HEK293T (cell line): ENCODE measurements around the gene KLHDC10.
"Not testable (repeated sequence)": the region's sequence is repeated elsewhere in the genome, so short reads cannot be mapped to it uniquely, and the experiment has no call there.

Experiments
- CTCF ChIA-PET: fragments of 350-600 bp; formaldehyde crosslinking; extraction: SDS; loops from one replicate; lab custom pipeline; 2021; ENCODE audit warnings: antibody characterized with exemption, inconsistent platforms; lab: Yijun Ruan, JAX
- POLR2A ChIA-PET: fragments of 350-600 bp; formaldehyde crosslinking; extraction: SDS; loops from one replicate; lab custom pipeline; 2020; ENCODE audit warnings: antibody characterized with exemption, inconsistent platforms; lab: Yijun Ruan, JAX
- DNase-seq: peaks from one replicate; pipeline ENCODE4 v3.0.0; 2012; ENCODE audit warnings: mixed read lengths; ENCODE audit errors: extremely low spot score
- ARNT ChIP-seq: fragments of 450-650 bp; IDR thresholded peaks from 2 replicates; pipeline ENCODE4 v1.6.1; 2017; ENCODE audit warnings: mild to moderate bottlenecking
- BHLHE40 ChIP-seq: fragments of 450-650 bp; IDR thresholded peaks from 2 replicates; pipeline ENCODE4 v1.6.1; 2016; ENCODE audit warnings: mild to moderate bottlenecking, moderate library complexity, borderline replicate concordance
- CTBP1 ChIP-seq: fragments of 450-650 bp; IDR thresholded peaks from 2 replicates; pipeline ENCODE4 v1.6.1; 2016; ENCODE audit warnings: borderline replicate concordance
- ELF4 ChIP-seq: fragments of 450-650 bp; IDR thresholded peaks from 2 replicates; pipeline ENCODE4 v1.6.1; 2017; ENCODE audit warnings: antibody characterized with exemption
- FOXA1 ChIP-seq: fragments of 450-650 bp; IDR thresholded peaks from 2 replicates; pipeline ENCODE4 v1.6.1; 2016; ENCODE audit warnings: mild to moderate bottlenecking
- FOXK2 ChIP-seq: fragments of 450-650 bp; IDR thresholded peaks from 2 replicates; pipeline ENCODE4 v1.6.1; 2016; ENCODE audit warnings: mild to moderate bottlenecking
- FOXM1 ChIP-seq: fragments of 450-650 bp; IDR thresholded peaks from 2 replicates; pipeline ENCODE4 v1.6.1; 2017; ENCODE audit warnings: mild to moderate bottlenecking, borderline replicate concordance
- HDGF ChIP-seq: fragments of 450-650 bp; IDR thresholded peaks from 2 replicates; pipeline ENCODE4 v1.6.1; 2017; ENCODE audit warnings: antibody characterized with exemption, borderline replicate concordance
- L3MBTL2 ChIP-seq: fragments of 450-650 bp; conservative IDR thresholded peaks from 2 replicates; pipeline ENCODE4 v1.6.1; 2016; ENCODE audit warnings: mild to moderate bottlenecking
- LEF1 ChIP-seq: fragments of 450-650 bp; IDR thresholded peaks from 2 replicates; pipeline ENCODE4 v1.6.1; 2017; ENCODE audit warnings: mild to moderate bottlenecking, borderline replicate concordance
- NFRKB ChIP-seq: fragments of 450-650 bp; IDR thresholded peaks from 2 replicates; pipeline ENCODE4 v1.6.1; 2016; ENCODE audit warnings: mild to moderate bottlenecking, moderate library complexity
- SP1 ChIP-seq: fragments of 450-650 bp; IDR thresholded peaks from 2 replicates; pipeline ENCODE4 v1.6.1; 2017
- SUZ12 ChIP-seq: fragments of 450-650 bp; IDR thresholded peaks from 2 replicates; pipeline ENCODE4 v1.6.1; 2016; ENCODE audit warnings: mild to moderate bottlenecking
- TARDBP ChIP-seq: fragments of 450-650 bp; IDR thresholded peaks from 2 replicates; pipeline ENCODE4 v1.6.1; 2016
- ZNF384 ChIP-seq: fragments of 450-650 bp; IDR thresholded peaks from 2 replicates; pipeline ENCODE4 v1.6.1; 2016
- TF ChIP-seq, protein P1 (sequence below): fragments of 450-650 bp; IDR thresholded peaks from 2 replicates; pipeline ENCODE4 v1.6.1; 2016

Gene KLHDC10

DNA sequence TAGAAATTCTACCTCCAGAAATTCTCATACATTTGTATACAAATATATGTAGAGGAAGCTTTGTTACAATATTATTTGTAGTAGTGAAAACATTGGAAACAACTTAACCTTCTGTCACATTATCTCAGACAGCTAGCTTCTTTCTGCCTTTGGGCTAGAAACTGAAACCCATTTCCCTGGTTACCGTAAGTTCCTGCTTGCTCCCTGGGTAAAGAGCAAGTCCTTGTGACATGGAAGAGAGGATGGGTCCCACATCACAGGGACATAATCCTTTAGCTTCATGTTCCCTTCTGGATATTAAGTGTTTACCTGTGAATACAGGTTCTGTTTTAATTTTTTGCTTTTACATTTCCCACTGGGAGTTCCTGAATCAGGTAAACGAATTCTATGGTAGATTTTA, 41.8 kb downstream of the KLHDC10 start:
- TF ChIP-seq SP1, result no peak
- TF ChIP-seq TARDBP, result no peak
- TF ChIP-seq SUZ12, result no peak
- no peak for TF ChIP-seq NFRKB
- TF ChIP-seq ELF4, result no peak
- CTCF ChIA-PET, result no interaction called here
- no peak for DNase-seq
- POLR2A ChIA-PET, result no interaction called here

- no peak for DNase-seq
- ChIA-PET CTCF (no interaction called here), POLR2A (no interaction called here)
- TF ChIP-seq NFRKB (no peak), FOXK2 (no peak), SP1 (no peak), FOXM1 (no peak), ELF4 (no peak), ARNT (no peak), LEF1 (no peak), HDGF (no peak), ZNF384 (no peak), TARDBP (no peak), L3MBTL2 (no peak), CTBP1 (no peak)
- TF ChIP-seq, protein P1, sequence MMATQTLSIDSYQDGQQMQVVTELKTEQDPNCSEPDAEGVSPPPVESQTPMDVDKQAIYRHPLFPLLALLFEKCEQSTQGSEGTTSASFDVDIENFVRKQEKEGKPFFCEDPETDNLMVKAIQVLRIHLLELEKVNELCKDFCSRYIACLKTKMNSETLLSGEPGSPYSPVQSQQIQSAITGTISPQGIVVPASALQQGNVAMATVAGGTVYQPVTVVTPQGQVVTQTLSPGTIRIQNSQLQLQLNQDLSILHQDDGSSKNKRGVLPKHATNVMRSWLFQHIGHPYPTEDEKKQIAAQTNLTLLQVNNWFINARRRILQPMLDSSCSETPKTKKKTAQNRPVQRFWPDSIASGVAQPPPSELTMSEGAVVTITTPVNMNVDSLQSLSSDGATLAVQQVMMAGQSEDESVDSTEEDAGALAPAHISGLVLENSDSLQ, result no peak
Measured at GRCh38 chr7:130112662-130113425, 42.5 kb downstream of the KLHDC10 start.

- CTCF ChIA-PET, POLR2A ChIA-PET, DNase-seq: not testable (repeated sequence)
Measured at GRCh38 chr7:130113426-130113805, 43.1 kb downstream of the KLHDC10 start.

GRCh38 chr7:130113887-130114286, 43.6 kb downstream of the KLHDC10 start:
- TF ChIP-seq FOXA1, result no peak
- no peak for TF ChIP-seq SP1
- no peak for TF ChIP-seq CTBP1
- no peak for TF ChIP-seq L3MBTL2
- no peak for TF ChIP-seq TARDBP
- TF ChIP-seq BHLHE40, result no peak
- TF ChIP-seq FOXM1, result no peak
- TF ChIP-seq, protein P1, result no peak
- TF ChIP-seq ZNF384, result no peak
- TF ChIP-seq NFRKB, result no peak
- TF ChIP-seq FOXK2, result no peak
- TF ChIP-seq LEF1, result no peak
- ChIA-PET POLR2A (interaction anchor here (1.3 kb wide), 1 partner anchor 44 kb away, joined by 4 read pairs; the partner anchor contains the start of gene KLHDC10), CTCF (no interaction called here)
- no peak for DNase-seq

DNA sequence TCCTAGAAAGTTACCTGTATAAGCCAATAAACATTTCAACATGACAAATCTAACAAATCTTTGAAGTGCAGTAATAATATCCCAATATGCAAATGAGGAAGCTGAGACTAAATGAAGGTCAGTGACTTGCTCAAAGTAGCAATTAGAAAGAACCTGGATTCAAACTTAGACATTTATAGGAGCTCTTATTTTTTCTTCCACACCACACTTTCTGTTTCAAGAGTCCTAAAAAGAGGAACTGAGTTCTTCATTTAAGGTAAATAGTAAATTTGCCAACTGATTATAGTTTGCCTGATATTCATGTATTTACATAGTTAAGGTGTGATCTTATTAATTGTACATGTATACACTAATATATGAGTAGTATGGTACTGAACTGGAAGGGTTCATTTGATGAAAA, 44.0 kb downstream of the KLHDC10 start:
- CTCF ChIA-PET, result no interaction called here
- DNase-seq, result no peak
- TF ChIP-seq FOXK2 (no peak), TARDBP (no peak), SP1 (no peak), L3MBTL2 (no peak), ZNF384 (no peak), NFRKB (no peak), FOXM1 (no peak), FOXA1 (no peak), CTBP1 (no peak), LEF1 (no peak), SUZ12 (no peak), BHLHE40 (no peak), HDGF (no peak), ELF4 (no peak), ARNT (no peak)
- TF ChIP-seq, protein P1, result no peak
- POLR2A ChIA-PET, result interaction anchor here (1.3 kb wide), 1 partner anchor 44 kb away, joined by 4 read pairs; the partner anchor contains the start of gene KLHDC10

DNA sequence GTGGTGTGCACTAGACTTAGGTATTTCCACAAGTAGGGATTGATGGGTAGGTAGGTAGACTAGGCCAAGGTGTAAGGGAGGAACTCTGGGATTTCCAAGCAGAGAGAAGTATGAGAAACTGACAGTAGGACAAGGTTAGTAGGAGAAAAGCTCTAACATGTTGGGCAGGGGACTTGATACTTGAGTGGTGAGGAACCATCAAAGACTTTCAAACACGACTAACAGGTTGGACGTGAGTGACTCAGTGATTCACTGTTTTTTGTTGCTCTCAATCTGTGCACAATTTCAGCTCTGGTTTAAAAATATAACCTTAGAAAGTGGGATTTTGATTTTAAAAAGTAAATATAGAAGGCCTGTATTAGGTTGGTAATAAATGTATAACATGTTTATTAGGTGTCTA, 44.4 kb downstream of the KLHDC10 start:
- ChIA-PET POLR2A (interaction anchor here (1.3 kb wide), 1 partner anchor 45 kb away, joined by 4 read pairs; the partner anchor contains the start of gene KLHDC10), CTCF (no interaction called here)
- no peak for TF ChIP-seq NFRKB
- no peak for DNase-seq

DNA sequence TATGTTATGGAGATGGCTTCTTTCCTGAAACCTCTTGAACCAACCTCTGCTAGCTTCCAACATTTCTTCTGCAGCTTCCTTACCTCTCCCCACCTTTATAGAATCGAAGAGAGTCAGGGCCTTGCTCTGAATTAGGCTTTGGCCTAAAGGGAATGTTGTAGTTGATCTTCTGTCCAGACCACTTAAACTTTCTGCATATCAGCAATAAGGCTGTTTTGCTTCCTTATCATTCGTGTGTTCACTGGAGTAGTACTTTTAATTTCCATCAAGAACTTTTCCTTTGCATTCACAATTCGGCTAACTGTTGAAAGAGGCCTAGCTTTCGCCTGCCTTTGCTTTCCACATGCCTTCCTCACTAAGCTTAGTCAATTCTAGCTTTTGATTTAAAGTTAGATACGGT, 48.0 kb downstream of the KLHDC10 start:
- ChIA-PET POLR2A (no interaction called here), CTCF (interaction anchor here (0.6 kb wide), 1 partner anchor 9 kb away, joined by 3 read pairs; no protein-coding TSS in a partner anchor)
- no peak for DNase-seq
- TF ChIP-seq SUZ12 (no peak), HDGF (no peak), ZNF384 (no peak), NFRKB (no peak), FOXM1 (no peak), BHLHE40 (no peak), SP1 (no peak), FOXA1 (no peak), LEF1 (no peak), ARNT (no peak), TARDBP (no peak), ELF4 (no peak), L3MBTL2 (no peak), CTBP1 (no peak), FOXK2 (no peak)
- TF ChIP-seq, protein P1, result no peak
